NOMO-1 (cell line): ENCODE results near the gene PITPNC1.
"Not testable (repeated sequence)": the region's sequence is repeated elsewhere in the genome, so short reads cannot be mapped to it uniquely, and the experiment has no call there.

Experiments
- DNase-seq, 2 experiments: peaks; one replicate each; lab custom pipeline; 2025; ENCODE audit not compliant: unreplicated experiment in 2 of 2; lab: John Stamatoyannopoulos, UW

Gene PITPNC1

GRCh38 chr17:67393809-67394397, 16.8 kb downstream of the PITPNC1 start:
- no peak for DNase-seq

GRCh38 chr17:67399676-67400075, 22.6 kb downstream of the PITPNC1 start:
- DNase-seq = no peak

- DNase-seq = no peak
Measured at GRCh38 chr17:67400193-67400592, 23.1 kb downstream of the PITPNC1 start.

- DNase-seq = no peak
Measured at GRCh38 chr17:67401106-67401505, 24.0 kb downstream of the PITPNC1 start.

- DNase-seq = peak; percentile 90 to 97
Measured at GRCh38 chr17:67401598-67402504, 24.8 kb downstream of the PITPNC1 start.

GRCh38 chr17:67403065-67403464, 26.0 kb downstream of the PITPNC1 start:
- DNase-seq = peak in 1 of 2 experiments; percentile 54

- DNase-seq = no peak
Measured at GRCh38 chr17:67403483-67403882, 26.4 kb downstream of the PITPNC1 start.

- DNase-seq = not testable (repeated sequence)
Measured at GRCh38 chr17:67408455-67408830, 31.4 kb downstream of the PITPNC1 start.

- DNase-seq = peak; percentile 64 to 82
Measured at GRCh38 chr17:67411397-67411796, 34.3 kb downstream of the PITPNC1 start.

- no peak for DNase-seq
Measured at GRCh38 chr17:67412032-67412431, 35.0 kb downstream of the PITPNC1 start.

GRCh38 chr17:67412941-67413340, 35.9 kb downstream of the PITPNC1 start:
- no peak for DNase-seq

GRCh38 chr17:67413388-67413787, 36.3 kb downstream of the PITPNC1 start:
- no peak for DNase-seq

GRCh38 chr17:67414130-67414529, 37.0 kb downstream of the PITPNC1 start:
- DNase-seq = no peak

- DNase-seq = no peak
Measured at GRCh38 chr17:67414559-67414958, 37.5 kb downstream of the PITPNC1 start.

- DNase-seq = no peak
Measured at GRCh38 chr17:67415291-67415690, 38.2 kb downstream of the PITPNC1 start.

GRCh38 chr17:67417507-67417906, 40.4 kb downstream of the PITPNC1 start:
- DNase-seq = no peak

- DNase-seq = no peak
Measured at GRCh38 chr17:67420994-67421393, 43.9 kb downstream of the PITPNC1 start.

GRCh38 chr17:67421869-67422273, 44.8 kb downstream of the PITPNC1 start:
- peak; percentile 64 to 91 for DNase-seq

GRCh38 chr17:67422296-67422695, 45.2 kb downstream of the PITPNC1 start:
- DNase-seq = not testable (repeated sequence)

GRCh38 chr17:67422897-67423296, 45.8 kb downstream of the PITPNC1 start:
- DNase-seq = no peak

GRCh38 chr17:67425571-67426160, 48.6 kb downstream of the PITPNC1 start:
- no peak for DNase-seq

GRCh38 chr17:67427424-67427823, 50.3 kb downstream of the PITPNC1 start:
- no peak for DNase-seq
